Measurements from ENCODE around the gene ARID1B. TPM values are rescaled to one million over a fixed set of nuclear protein-coding genes. Genes with fewer than 3 reads are reported as not detected.
A peak's percentile ranks its signal among the peaks of the same experiment; 100 is the strongest.

ARID1B gene
- total and polyA plus RNA-seq, 12 donors: 11.2 to 63.2 (median 52.2) TPM

DNA sequence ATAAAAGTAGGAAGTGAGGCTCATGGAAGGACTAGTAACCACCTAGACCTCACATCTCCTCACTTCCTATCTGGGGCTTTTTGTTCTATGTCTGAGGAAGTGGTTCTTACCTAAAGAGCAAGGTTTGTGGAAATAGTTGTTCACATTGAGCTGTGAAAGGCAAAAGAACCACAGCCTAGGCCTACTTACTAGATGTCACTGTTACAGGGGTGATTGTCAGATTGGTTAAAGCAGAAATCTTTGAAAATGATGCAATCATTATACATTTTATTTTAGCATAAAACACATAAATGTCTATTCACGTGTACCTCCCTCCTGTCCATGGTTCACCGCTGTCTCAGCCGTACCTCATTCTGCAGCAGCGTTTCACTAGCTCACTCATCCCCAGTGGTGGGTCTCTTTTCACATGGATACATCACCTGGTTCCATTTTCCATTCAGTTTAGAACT is 277.4 kb downstream of the ARID1B start:
- ATAC-seq (peak in 2 of 8 donors; percentile 20 to 42), DNase-seq (no peak)
- Histone ChIP-seq H3K27ac (peak overlapping the region in 1 of 10 donors; percentile 52), H3K4me3 (no peak overlapping the region), H3K4me1 (peaks cover 4 to 26% (median 18%) of the 10 kb centered on the region in 9 donors), H3K9me3 (peaks cover 0 to 12% (median 4%) of the 10 kb centered on the region in 11 donors), H3K36me3 (no peaks in the 10 kb centered on the region), H3K27me3 (no peaks in the 10 kb centered on the region)
- intact Hi-C loops (cut with DNase I): no loop called here
- TF ChIP-seq, protein P1, sequence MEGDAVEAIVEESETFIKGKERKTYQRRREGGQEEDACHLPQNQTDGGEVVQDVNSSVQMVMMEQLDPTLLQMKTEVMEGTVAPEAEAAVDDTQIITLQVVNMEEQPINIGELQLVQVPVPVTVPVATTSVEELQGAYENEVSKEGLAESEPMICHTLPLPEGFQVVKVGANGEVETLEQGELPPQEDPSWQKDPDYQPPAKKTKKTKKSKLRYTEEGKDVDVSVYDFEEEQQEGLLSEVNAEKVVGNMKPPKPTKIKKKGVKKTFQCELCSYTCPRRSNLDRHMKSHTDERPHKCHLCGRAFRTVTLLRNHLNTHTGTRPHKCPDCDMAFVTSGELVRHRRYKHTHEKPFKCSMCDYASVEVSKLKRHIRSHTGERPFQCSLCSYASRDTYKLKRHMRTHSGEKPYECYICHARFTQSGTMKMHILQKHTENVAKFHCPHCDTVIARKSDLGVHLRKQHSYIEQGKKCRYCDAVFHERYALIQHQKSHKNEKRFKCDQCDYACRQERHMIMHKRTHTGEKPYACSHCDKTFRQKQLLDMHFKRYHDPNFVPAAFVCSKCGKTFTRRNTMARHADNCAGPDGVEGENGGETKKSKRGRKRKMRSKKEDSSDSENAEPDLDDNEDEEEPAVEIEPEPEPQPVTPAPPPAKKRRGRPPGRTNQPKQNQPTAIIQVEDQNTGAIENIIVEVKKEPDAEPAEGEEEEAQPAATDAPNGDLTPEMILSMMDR (IDR thresholded peaks at IDR 0.05): no peak
- 91 to 93% methylated on average over 4 of the region's 4 CpGs for WGBS, 2 donors

DNA sequence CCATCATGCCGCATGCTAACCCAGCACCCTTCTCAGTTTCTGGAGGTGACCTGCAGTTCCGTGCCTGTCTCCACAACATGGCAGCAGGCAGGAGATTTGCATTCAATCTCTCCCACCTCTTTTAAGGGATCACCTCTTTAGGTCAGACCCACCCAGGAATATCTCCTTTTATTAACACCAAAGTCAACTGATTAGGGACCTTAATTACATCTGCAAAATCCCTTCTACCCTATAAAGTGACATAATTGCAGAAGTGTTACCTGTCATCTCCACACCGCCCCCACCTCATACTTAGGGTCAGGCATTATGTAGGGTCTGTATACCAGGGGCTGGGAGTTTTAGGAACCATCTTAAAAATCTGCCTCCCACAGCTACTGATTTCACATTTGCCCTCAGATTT is 278.7 kb downstream of the ARID1B start:
- WGBS, 2 donors: 97 to 99% methylated on average over 3 of the region's 3 CpGs
- no peak for ATAC-seq
- TF ChIP-seq, protein P1 (IDR thresholded peaks at IDR 0.05): no peak

DNA sequence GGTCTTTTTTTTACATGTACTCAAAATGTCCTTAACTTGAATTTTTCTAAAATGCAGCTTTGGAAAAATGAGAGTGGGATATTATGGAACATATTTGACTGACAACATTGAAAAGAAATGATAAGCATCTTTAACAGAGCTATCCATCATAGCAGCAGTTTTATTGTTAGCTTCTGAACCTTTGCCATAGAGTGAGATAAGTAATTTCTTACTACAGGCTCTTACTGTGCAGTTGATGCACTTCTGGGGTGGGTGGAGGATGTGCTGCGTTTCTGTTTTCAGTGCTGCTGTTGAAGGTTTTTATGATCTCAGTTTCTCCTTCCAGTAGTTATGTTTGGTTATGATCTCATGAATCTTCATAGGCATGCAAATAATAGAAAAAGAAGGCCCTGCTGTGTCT is 279.1 kb downstream of the ARID1B start:
- Histone ChIP-seq H3K27me3 (no peaks in the 10 kb centered on the region), H3K4me1 (peaks cover 7 to 27% (median 21%) of the 10 kb centered on the region in 9 donors), H3K4me3 (no peak overlapping the region), H3K27ac (no peak overlapping the region), H3K36me3 (no peaks in the 10 kb centered on the region), H3K9me3 (peaks cover 0 to 12% (median 4%) of the 10 kb centered on the region in 11 donors)
- ATAC-seq (no peak), DNase-seq (no peak)
- TF ChIP-seq, protein P1 (IDR thresholded peaks at IDR 0.05): no peak
- 60 to 74% methylated on average over 1 of the region's 1 CpG for WGBS, 2 donors
- intact Hi-C loops (cut with DNase I): no loop called here

More for the DNA sequence above, 278.7 kb downstream of the ARID1B start:
- peaks cover 7 to 27% (median 24%) of the 10 kb centered on the region in 9 donors for H3K4me1 ChIP-seq
- H3K27ac ChIP-seq: no peak overlapping the region
- H3K4me3 ChIP-seq: no peak overlapping the region
- intact Hi-C loops (cut with DNase I): no loop called here
- peaks cover 0 to 12% (median 4%) of the 10 kb centered on the region in 11 donors for H3K9me3 ChIP-seq
- H3K27me3 ChIP-seq: no peaks in the 10 kb centered on the region
- no peaks in the 10 kb centered on the region for H3K36me3 ChIP-seq
- no peak for DNase-seq

DNA sequence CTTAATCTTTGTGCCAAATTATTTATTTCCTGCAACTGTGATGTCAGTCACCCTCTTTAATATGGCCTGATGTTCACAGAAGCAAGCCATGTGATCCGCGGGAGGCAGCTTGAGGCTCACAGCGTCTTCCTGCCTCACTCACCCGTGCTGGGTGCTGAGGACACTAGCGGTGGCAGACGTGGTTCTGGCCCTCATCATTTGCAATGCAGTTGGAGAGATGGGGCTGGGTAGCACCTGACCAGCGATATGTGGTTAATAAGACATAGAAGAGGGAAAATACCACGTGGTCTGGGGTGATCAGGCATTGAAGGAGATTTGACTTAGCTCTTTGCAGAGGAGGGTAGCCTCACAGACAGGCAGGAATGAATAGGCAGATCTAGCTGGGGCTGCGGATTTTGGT is 281.4 kb downstream of the ARID1B start:
- intact Hi-C loops (cut with DNase I): no loop called here
- Histone ChIP-seq H3K27ac (no peak overlapping the region), H3K4me1 (peaks cover 7 to 37% (median 23%) of the 10 kb centered on the region in 9 donors), H3K27me3 (no peaks in the 10 kb centered on the region), H3K4me3 (no peak overlapping the region), H3K9me3 (peaks cover 0 to 12% (median 4%) of the 10 kb centered on the region in 11 donors), H3K36me3 (no peaks in the 10 kb centered on the region)
- 91 to 94% methylated on average over 9 of the region's 9 CpGs for WGBS, 2 donors
- TF ChIP-seq, protein P1 (IDR thresholded peaks at IDR 0.05): no peak
- no peak for ATAC-seq
- no peak for DNase-seq

All from heart right ventricle (tissue), 16 donors.